Smooth muscle cell (in vitro differentiated cells): ENCODE data around the gene TOPORS. TPM values are rescaled to one million over a fixed set of nuclear protein-coding genes. Genes with fewer than 3 reads are reported as not detected.

Experiments used
- DNase-seq: peaks from one replicate; lab custom pipeline; 2025; ENCODE audit not compliant: unreplicated experiment; lab: John Stamatoyannopoulos, UW
- H2AFZ ChIP-seq: fragments of 200-600 bp; sonication (generic); 2 replicates; pipeline ENCODE4 v1.6.0; 2016; ENCODE audit warnings: antibody characterized with exemption, low read depth, mild to moderate bottlenecking
- H3F3A ChIP-seq: fragments of 200-600 bp; sonication (generic); 2 replicates; pipeline ENCODE4 v1.6.0; 2017; ENCODE audit warnings: antibody characterized with exemption, low read depth
- H3K27ac ChIP-seq: fragments of 200-600 bp; sonication (generic); 2 replicates; pipeline ENCODE4 v1.5.1; 2016; ENCODE audit warnings: low read depth, mild to moderate bottlenecking
- H3K27me3 ChIP-seq: fragments of 200-600 bp; sonication (generic); 2 replicates; pipeline ENCODE4 v1.6.1; 2016; ENCODE audit warnings: low read depth, mild to moderate bottlenecking
- H3K36me3 ChIP-seq: fragments of 200-600 bp; sonication (generic); 2 replicates; pipeline ENCODE4 v1.5.1; 2016; ENCODE audit warnings: low read depth
- H3K4me1 ChIP-seq: fragments of 200-600 bp; sonication (generic); 2 replicates; pipeline ENCODE4 v1.5.1; 2016; ENCODE audit warnings: low read depth
- H3K4me2 ChIP-seq: fragments of 200-600 bp; sonication (generic); 2 replicates; pipeline ENCODE4 v1.6.0; 2016; ENCODE audit warnings: mild to moderate bottlenecking
- H3K4me3 ChIP-seq: fragments of 200-600 bp; sonication (generic); 2 replicates; pipeline ENCODE4 v1.5.1; 2016; ENCODE audit warnings: mild to moderate bottlenecking
- H3K79me2 ChIP-seq: fragments of 200-600 bp; sonication (generic); 2 replicates; pipeline ENCODE4 v1.6.0; 2016; ENCODE audit warnings: low read depth, mild to moderate bottlenecking
- H3K9ac ChIP-seq: fragments of 200-600 bp; sonication (generic); 2 replicates; pipeline ENCODE4 v1.6.0; 2016; ENCODE audit warnings: low read depth
- H3K9me3 ChIP-seq: fragments of 200-600 bp; sonication (generic); replicated peaks from 2 replicates; pipeline ENCODE4 v1.5.1; 2016; ENCODE audit warnings: low read depth
- H4K20me1 ChIP-seq: fragments of 200-600 bp; sonication (generic); 2 replicates; pipeline ENCODE4 v1.6.0; 2016; ENCODE audit warnings: low read depth
- WGBS: methylation state at CpG from one replicate; pipeline ENCODE4 v1.1.7; 2016; ENCODE audit warnings: low lambda C conversion rate; 5-methylcytosine and 5-hydroxymethylcytosine counted together
- polyA plus RNA-seq: library from polyadenylated mRNA; unstranded; fragments of >200 nt; fragmentation: Nextera tagmentation; extraction: Ambion mirVana; gene quantifications from 2 replicates; pipeline ENCODE4 v1.2.1, GENCODE V29; 2016
- total RNA-seq: library from RNA; depleted of rRNA; stranded (reverse); fragments of >200 nt; gene quantifications from 2 replicates; pipeline ENCODE4 v1.2.3, GENCODE V29; 2014
- TF ChIP-seq, protein P1 (sequence below): fragments of 200-600 bp; sonication (generic); IDR thresholded peaks from 2 replicates; pipeline ENCODE4 v1.5.1; 2017; ENCODE audit warnings: borderline replicate concordance, mild to moderate bottlenecking, antibody characterized with exemption; ENCODE audit not compliant: insufficient read depth, poor library complexity, severe bottlenecking

The TOPORS gene
- total and polyA plus RNA-seq, 2 experiments from 2014 or later, result 14.2 to 25.3 TPM

DNA sequence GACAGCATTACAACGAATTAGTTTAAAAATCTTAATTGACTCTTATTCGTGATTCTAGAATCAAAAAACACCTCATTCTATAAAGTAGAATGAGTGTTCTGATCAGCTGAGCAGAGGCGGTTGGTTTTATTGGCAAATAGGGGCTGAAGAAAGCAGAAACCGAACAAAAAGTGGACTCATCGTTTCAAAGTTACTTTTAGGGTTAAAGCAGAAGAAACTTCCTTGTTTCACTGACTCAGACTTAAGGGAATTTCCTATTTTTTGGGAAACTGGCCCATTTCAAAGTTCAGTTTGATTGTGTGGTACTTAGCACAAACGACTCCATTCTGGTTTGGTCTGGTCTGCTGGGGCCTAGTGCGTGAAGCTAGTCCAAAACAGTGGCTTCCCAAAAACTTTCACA, 21.4 kb upstream of the TOPORS start:
- peaks cover 37% of the 10 kb centered on the region for H3K79me2 ChIP-seq
- peaks cover 6% of the 10 kb centered on the region for H4K20me1 ChIP-seq
- TF ChIP-seq, protein P1, sequence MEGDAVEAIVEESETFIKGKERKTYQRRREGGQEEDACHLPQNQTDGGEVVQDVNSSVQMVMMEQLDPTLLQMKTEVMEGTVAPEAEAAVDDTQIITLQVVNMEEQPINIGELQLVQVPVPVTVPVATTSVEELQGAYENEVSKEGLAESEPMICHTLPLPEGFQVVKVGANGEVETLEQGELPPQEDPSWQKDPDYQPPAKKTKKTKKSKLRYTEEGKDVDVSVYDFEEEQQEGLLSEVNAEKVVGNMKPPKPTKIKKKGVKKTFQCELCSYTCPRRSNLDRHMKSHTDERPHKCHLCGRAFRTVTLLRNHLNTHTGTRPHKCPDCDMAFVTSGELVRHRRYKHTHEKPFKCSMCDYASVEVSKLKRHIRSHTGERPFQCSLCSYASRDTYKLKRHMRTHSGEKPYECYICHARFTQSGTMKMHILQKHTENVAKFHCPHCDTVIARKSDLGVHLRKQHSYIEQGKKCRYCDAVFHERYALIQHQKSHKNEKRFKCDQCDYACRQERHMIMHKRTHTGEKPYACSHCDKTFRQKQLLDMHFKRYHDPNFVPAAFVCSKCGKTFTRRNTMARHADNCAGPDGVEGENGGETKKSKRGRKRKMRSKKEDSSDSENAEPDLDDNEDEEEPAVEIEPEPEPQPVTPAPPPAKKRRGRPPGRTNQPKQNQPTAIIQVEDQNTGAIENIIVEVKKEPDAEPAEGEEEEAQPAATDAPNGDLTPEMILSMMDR, result no peak
- H3K27me3 ChIP-seq, result no peaks in the 10 kb centered on the region
- no peaks in the 10 kb centered on the region for H3K36me3 ChIP-seq
- peak overlapping the region; percentile 93 for H2AFZ ChIP-seq
- peak overlapping the region; percentile 93 for H3K27ac ChIP-seq
- no peaks in the 10 kb centered on the region for H3K9me3 ChIP-seq
- peak overlapping the region; percentile 95 for H3K4me3 ChIP-seq
- no peak for DNase-seq
- peak overlapping the region; percentile 97 for H3K4me2 ChIP-seq
- H3K4me1 ChIP-seq, result peaks cover 20% of the 10 kb centered on the region
- 91% methylated on average over 7 of the region's 7 CpGs for WGBS
- no peak overlapping the region for H3K9ac ChIP-seq
- H3F3A ChIP-seq, result no peaks in the 10 kb centered on the region

DNA sequence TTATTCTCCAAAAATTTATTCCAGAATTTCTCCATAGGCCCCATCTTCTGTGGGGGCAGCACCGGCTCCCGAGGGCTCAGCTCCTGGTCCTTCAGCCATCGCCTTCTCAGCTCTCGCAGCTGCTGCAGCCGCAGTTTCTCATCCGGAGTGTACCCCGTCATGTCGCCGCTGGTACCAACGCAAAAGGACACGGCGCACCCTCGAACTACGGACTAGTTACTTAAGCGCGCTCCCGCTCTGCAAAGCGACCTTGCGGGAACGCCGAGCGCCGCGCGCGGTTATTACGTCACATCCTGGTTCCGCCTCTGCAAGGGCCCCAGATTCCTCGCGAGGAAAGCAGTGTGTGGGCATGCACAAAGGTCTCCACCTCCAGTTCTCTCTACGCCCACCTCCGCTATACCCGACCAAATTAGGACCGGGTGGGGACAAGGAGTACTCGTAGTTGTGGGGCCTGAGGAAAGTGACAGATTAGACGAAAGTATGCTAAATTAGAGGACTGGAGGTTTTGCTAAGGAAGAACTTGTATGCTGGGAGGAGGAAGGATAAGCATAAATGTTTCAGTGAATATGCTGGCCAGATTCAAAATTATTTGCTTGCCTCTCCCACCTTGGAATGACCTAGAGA, 20.6 kb upstream of the TOPORS start, which contains the start of gene NDUFB6:
NDUFB6 (minus strand) TSS at position 260 of the 624 bp plus-strand sequence; CDS start at position 161, 99 bp downstream.
- WGBS, result under 1% methylated on average over 36 of the region's 36 CpGs
- no peaks in the 10 kb centered on the region for H3K36me3 ChIP-seq
- H3K4me3 ChIP-seq, result peak within 1 kb of the TSS; percentile 95
- H3K4me2 ChIP-seq, result peak within 1 kb of the TSS; percentile 97
- H3K9me3 ChIP-seq, result no peaks in the 10 kb centered on the region
- peaks cover 6% of the 10 kb centered on the region for H4K20me1 ChIP-seq
- DNase-seq, result peak; percentile 72
- H3K79me2 ChIP-seq, result peaks cover 38% of the 10 kb centered on the region
- peaks cover 20% of the 10 kb centered on the region for H3K4me1 ChIP-seq
- H3K27ac ChIP-seq, result peak within 1 kb of the TSS; percentile 93
- peak within 1 kb of the TSS; percentile 84 for H3K9ac ChIP-seq
- TF ChIP-seq, protein P1, result no peak
- H3F3A ChIP-seq, result no peaks in the 10 kb centered on the region
- no peaks in the 10 kb centered on the region for H3K27me3 ChIP-seq
- H2AFZ ChIP-seq, result peak within 1 kb of the TSS; percentile 93

DNA sequence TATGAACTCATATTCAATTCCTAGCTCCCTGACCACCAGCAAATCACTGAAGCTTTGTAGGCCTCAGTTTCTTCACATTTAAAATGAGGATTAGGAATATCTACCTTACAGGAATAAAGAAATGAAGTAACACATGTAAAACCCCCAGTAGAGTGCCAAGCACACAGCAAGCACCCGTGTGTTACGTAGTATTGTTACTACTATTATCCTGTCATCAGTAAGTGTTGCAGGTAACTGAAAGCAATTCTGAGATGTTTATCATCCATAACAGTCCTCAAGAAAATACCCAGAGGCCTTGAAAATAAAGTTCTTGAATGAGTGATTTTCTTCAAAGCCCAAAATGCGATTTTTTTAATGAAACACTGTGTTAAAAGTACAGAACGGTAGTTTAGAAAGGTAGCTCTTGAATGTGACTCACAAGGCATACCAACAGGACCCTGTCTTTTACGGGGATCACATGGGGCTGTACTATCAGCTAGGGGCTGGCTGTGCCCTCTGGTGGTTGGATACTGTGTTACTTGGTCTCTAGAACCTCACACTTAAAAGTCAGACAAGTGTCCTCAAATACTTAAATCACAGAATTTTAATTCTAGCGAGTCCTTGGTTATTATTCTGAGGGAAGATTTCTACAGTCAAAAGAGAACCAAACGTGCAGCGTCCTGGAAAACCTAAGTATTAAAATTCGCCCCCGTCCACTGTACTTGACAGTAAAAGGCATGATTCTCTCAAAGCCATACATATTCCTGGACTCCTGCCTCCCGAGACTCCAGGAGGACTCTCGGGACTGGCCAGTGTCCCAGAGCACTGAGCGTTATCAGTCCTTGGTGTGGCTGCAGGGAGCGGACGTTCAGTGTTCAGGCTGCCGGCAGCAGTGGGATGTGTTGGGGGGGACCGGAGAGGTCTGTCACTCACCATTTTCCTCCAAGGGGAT, 19.8 kb upstream of the TOPORS start:
- Histone ChIP-seq H3K27me3 (no peaks in the 10 kb centered on the region), H3F3A (no peaks in the 10 kb centered on the region), H3K9ac (peak overlapping the region; percentile 84), H3K9me3 (no peaks in the 10 kb centered on the region), H3K4me1 (peaks cover 20% of the 10 kb centered on the region), H3K4me2 (peak overlapping the region; percentile 97), H3K36me3 (no peaks in the 10 kb centered on the region), H3K27ac (peak overlapping the region; percentile 93), H2AFZ (peak overlapping the region; percentile 93), H4K20me1 (peaks cover 6% of the 10 kb centered on the region), H3K4me3 (peak overlapping the region; percentile 95), H3K79me2 (peaks cover 46% of the 10 kb centered on the region)
- TF ChIP-seq, protein P1, result peak; percentile 73
- no peak for DNase-seq
- whole genome bisulfite sequencing, result 2% methylated on average over 17 of the region's 17 CpGs
